Epidermal melanocyte (primary cell): ENCODE data around the gene GPR137B.

Source experiments
- DNase-seq: peaks from one replicate; pipeline ENCODE4 v3.0.0; 2011; ENCODE audit warnings: low spot score; ENCODE audit not compliant: insufficient read length

Gene GPR137B

GRCh38 chr1:236114076-236114747, 28.1 kb upstream of the GPR137B start:
- no peak for DNase-seq

- DNase-seq = no peak
These were observed 24.6 kb upstream of the GPR137B start for GRCh38 chr1:236117710-236118109.

GRCh38 chr1:236119943-236120484, 22.3 kb upstream of the GPR137B start:
- DNase-seq = no peak

GRCh38 chr1:236120721-236121153, 21.6 kb upstream of the GPR137B start:
- no peak for DNase-seq

- no peak for DNase-seq
These were observed 20.2 kb upstream of the GPR137B start for GRCh38 chr1:236122176-236122575.

- no peak for DNase-seq
These were observed 18.8 kb upstream of the GPR137B start for GRCh38 chr1:236123563-236123962.

- no peak for DNase-seq
These were observed 17.4 kb upstream of the GPR137B start for GRCh38 chr1:236124965-236125364.

- no peak for DNase-seq
These were observed 15.3 kb upstream of the GPR137B start for GRCh38 chr1:236127045-236127444.

GRCh38 chr1:236128646-236129178, 13.6 kb upstream of the GPR137B start:
- no peak for DNase-seq

- no peak for DNase-seq
These were observed 13.0 kb upstream of the GPR137B start for GRCh38 chr1:236129306-236129705.

GRCh38 chr1:236130372-236130771, 12.0 kb upstream of the GPR137B start:
- DNase-seq = no peak

GRCh38 chr1:236131916-236132315, 10.4 kb upstream of the GPR137B start:
- DNase-seq = no peak

GRCh38 chr1:236132420-236133046, 9.8 kb upstream of the GPR137B start:
- DNase-seq = no peak

- no peak for DNase-seq
These were observed 9.0 kb upstream of the GPR137B start for GRCh38 chr1:236133339-236133738.

- no peak for DNase-seq
These were observed 8.5 kb upstream of the GPR137B start for GRCh38 chr1:236133802-236134201.

- no peak for DNase-seq
These were observed 5.0 kb upstream of the GPR137B start for GRCh38 chr1:236137285-236137852.

GRCh38 chr1:236139495-236139894, 2.8 kb upstream of the GPR137B start:
- no peak for DNase-seq

GRCh38 chr1:236140705-236141446, 1.5 kb upstream of the GPR137B start:
- DNase-seq = no peak

GRCh38 chr1:236141447-236142252, 689 bp upstream of the GPR137B start:
- peak; percentile 58 for DNase-seq

- peak; percentile 61 for DNase-seq
These were observed 987 bp downstream of the GPR137B start for GRCh38 chr1:236143104-236143948.
